Measurements from ENCODE around the gene ZNF165.

Gene ZNF165

DNA sequence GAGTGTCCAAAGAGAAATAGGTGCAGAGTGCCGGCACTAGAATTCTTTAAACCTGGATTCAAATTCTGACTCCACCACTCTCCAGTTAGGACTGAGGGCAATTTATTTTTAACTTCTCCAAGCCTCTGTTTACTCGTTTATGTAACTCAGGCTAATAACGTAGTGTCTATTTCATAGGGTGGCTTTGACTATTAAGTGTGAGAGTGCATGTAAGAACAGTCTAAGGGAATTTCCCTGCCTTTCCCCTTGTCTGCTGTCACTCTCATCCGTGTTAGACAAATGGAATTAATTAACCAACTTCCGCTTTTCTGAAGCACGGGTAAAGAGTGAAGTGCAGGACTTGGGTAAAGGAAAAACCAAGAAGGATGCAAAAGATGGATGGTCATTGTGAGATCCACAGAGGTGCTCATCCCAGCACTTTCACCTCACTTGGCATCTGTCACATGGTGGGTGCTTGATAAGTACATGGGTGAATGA lies 57.2 kb downstream of the ZNF165 start:
- TF ChIP-seq ESRRG (CRISPR knock-in tag; IDR thresholded peaks at IDR 0.05): no peak
- no peak for TF ChIP-seq ZC3H10 (CRISPR knock-in tag; IDR thresholded peaks at IDR 0.05)
- no peak for TF ChIP-seq TCF4 (CRISPR knock-in tag; IDR thresholded peaks at IDR 0.05; ENCODE audit: borderline replicate concordance)
- no peak for TF ChIP-seq ZNF8 (CRISPR knock-in tag; IDR thresholded peaks at IDR 0.05)
- TF ChIP-seq RARB (CRISPR knock-in tag; IDR thresholded peaks at IDR 0.05): no peak
- no peak for TF ChIP-seq CSDC2 (CRISPR knock-in tag; IDR thresholded peaks at IDR 0.05)
- TF ChIP-seq PPARA (CRISPR knock-in tag; IDR thresholded peaks at IDR 0.05; ENCODE audit: borderline replicate concordance): no peak
- TF ChIP-seq CREB5 (CRISPR knock-in tag; IDR thresholded peaks at IDR 0.05; ENCODE audit: low read depth): no peak
- TF ChIP-seq POU6F1 (CRISPR knock-in tag; IDR thresholded peaks at IDR 0.05; ENCODE audit: borderline replicate concordance, low read depth): no peak
- TF ChIP-seq ZFP30 (CRISPR knock-in tag; IDR thresholded peaks at IDR 0.05): no peak
- no peak for TF ChIP-seq OSR1 (CRISPR knock-in tag; IDR thresholded peaks at IDR 0.05)
- TF ChIP-seq BACH2 (CRISPR knock-in tag; IDR thresholded peaks at IDR 0.05; ENCODE audit: borderline replicate concordance): no peak
- TF ChIP-seq TSHZ2 (CRISPR knock-in tag; IDR thresholded peaks at IDR 0.05): no peak
- peak; percentile 1; the same call in 1 of the 3 replicates for ATAC-seq

Data from SK-N-SH treated with all-trans-retinoic acid at 6 μM for 48 hours (cell line).